K562 (cell line): ENCODE data around the gene MARCHF9. TPM values are rescaled to one million over a fixed set of nuclear protein-coding genes. Genes with fewer than 3 reads are reported as not detected.

Experiments used
- BACH1 ChIP-seq: fragments of 200-800 bp; sonication (Bioruptor generic); IDR thresholded peaks from 2 replicates; pipeline ENCODE4 v1.6.1; 2016; ENCODE audit warnings: missing genetic modification characterization, missing compliant biosample characterization
- CBX1 ChIP-seq: sonication (generic); IDR thresholded peaks from 2 replicates; pipeline ENCODE4 v1.6.1; 2016; ENCODE audit warnings: antibody characterized with exemption, low read depth, mild to moderate bottlenecking
- HNRNPLL ChIP-seq: fragments of 200-400 bp; formaldehyde crosslinking; IDR thresholded peaks from 2 replicates; pipeline ENCODE4 v1.6.1; 2017; ENCODE audit warnings: low read length, low read depth, mild to moderate bottlenecking; ENCODE audit not compliant: poor library complexity, severe bottlenecking
- HSF4 ChIP-seq: fragments of 250-450 bp; sonication (Bioruptor Pico); IDR thresholded peaks from 2 replicates; pipeline ENCODE4 v2.1.2; 2022; ENCODE audit warnings: mild to moderate bottlenecking, moderate library complexity, borderline replicate concordance
- IRF1 ChIP-seq: sonication (generic); formaldehyde crosslinking; IDR thresholded peaks from 2 replicates; pipeline ENCODE4 v1.8.0; 2022; ENCODE audit warnings: missing genetic modification reagents, mild to moderate bottlenecking, borderline replicate concordance
- KDM4B ChIP-seq, 2 experiments: fragments of 450-650 bp in 1 of 2; sonication (generic) in 1 of 2; IDR thresholded peaks; 2 replicates each; pipeline ENCODE4 v1.6.1; 2016 to 2017; ENCODE audit warnings: borderline replicate concordance in 2 of 2, antibody characterized with exemption in 1 of 2, low read depth in 1 of 2, mild to moderate bottlenecking in 1 of 2
- NR2F6 ChIP-seq: fragments of 450-650 bp; formaldehyde crosslinking; IDR thresholded peaks from 2 replicates; pipeline ENCODE4 v1.4.0; 2020; ENCODE audit warnings: mild to moderate bottlenecking
- POLR2A ChIP-seq: fragments of 450-650 bp; conservative IDR thresholded peaks from 2 replicates; pipeline ENCODE4 v1.6.1; 2016
- POLR2AphosphoS5 ChIP-seq: IDR thresholded peaks from 2 replicates; pipeline ENCODE4 v1.6.1; 2011; ENCODE audit warnings: mild to moderate bottlenecking, low read depth, low read length, moderate library complexity; ENCODE audit not compliant: control insufficient read depth, insufficient read depth
- POLR3A ChIP-seq: IDR thresholded peaks from 2 replicates; pipeline ENCODE4 v1.6.1; 2011; ENCODE audit warnings: borderline replicate concordance, mild to moderate bottlenecking, moderate library complexity; ENCODE audit not compliant: insufficient read length, insufficient read depth; ENCODE audit errors: extremely low read depth
- RBM39 ChIP-seq: fragments of 200-400 bp; formaldehyde crosslinking; optimal IDR thresholded peaks from 2 replicates; pipeline ENCODE3; 2018; ENCODE audit warnings: low read depth, low read length
- RERE ChIP-seq: sonication (generic); formaldehyde crosslinking; IDR thresholded peaks from 2 replicates; pipeline ENCODE4 v1.8.0; 2023; ENCODE audit warnings: missing genetic modification reagents, mild to moderate bottlenecking, borderline replicate concordance
- RNF2 ChIP-seq: sonication (generic); IDR thresholded peaks from 2 replicates; pipeline ENCODE4 v1.6.1; 2016
- SMARCB1 ChIP-seq: IDR thresholded peaks from 2 replicates; pipeline ENCODE4 v1.6.1; 2011; ENCODE audit warnings: improper control_type of control experiment, low read depth; ENCODE audit not compliant: insufficient read length
- STAT5A ChIP-seq: IDR thresholded peaks from 2 replicates; pipeline ENCODE4 v1.6.1; 2012; ENCODE audit warnings: low read length, inconsistent platforms, borderline replicate concordance
- TCF7L2 ChIP-seq: fragments of 150-350 bp; IDR thresholded peaks from 2 replicates; pipeline ENCODE4 v1.6.1; 2016; ENCODE audit warnings: low read depth, mild to moderate bottlenecking, low read length, moderate library complexity
- YBX1 ChIP-seq: fragments of 450-650 bp; IDR thresholded peaks from 2 replicates; pipeline ENCODE4 v1.7.1; 2016; ENCODE audit warnings: mild to moderate bottlenecking
- ZC3H11A ChIP-seq: IDR thresholded peaks from 2 replicates; pipeline ENCODE4 v1.6.1; 2012; ENCODE audit warnings: low read depth, low read length, improper control_type of control experiment
- ZFP91 ChIP-seq: sonication (generic); formaldehyde crosslinking; IDR thresholded peaks from 2 replicates; pipeline ENCODE4 v1.8.0; 2022; ENCODE audit warnings: mild to moderate bottlenecking, missing genetic modification reagents
- ZNF707 ChIP-seq: fragments of 250-450 bp; sonication (Bioruptor Pico); conservative IDR thresholded peaks from 2 replicates; pipeline ENCODE4 v1.8.0; 2022; ENCODE audit warnings: inconsistent platforms, mild to moderate bottlenecking, moderate library complexity
- polyA plus RNA-seq, 8 experiments: library from polyadenylated mRNA; depleted of rRNA in 4 of 8; stranded (reverse) in 5 of 8; unstranded in 3 of 8; fragments of >200 nt; fragmentation: Nextera tagmentation in 2 of 8; fragmentation: Illumina TruSeq in 1 of 8; extraction: Ambion mirVana in 2 of 8; extraction: Trizol in 1 of 8; gene quantifications; 2 replicates each; pipeline versions ENCODE4 v1.2.1 to v1.2.3, GENCODE V29; 2011 to 2014; ENCODE audit warnings: inconsistent platforms in 1 of 8, missing spikeins in 1 of 8
- total RNA-seq, 7 experiments: library from RNA; depleted of rRNA in 6 of 7; stranded (reverse); fragments of >200 nt in 6 of 7; fragmentation: Illumina TruSeq in 2 of 7; extraction: Trizol in 2 of 7; gene quantifications; 2 replicates each; pipeline versions ENCODE4 v1.2.1 to v1.2.3, GENCODE V29; 2011 to 2021; ENCODE audit warnings: low replicate concordance in 1 of 7

Gene MARCHF9
- total and polyA plus RNA-seq, 9 of the 15 experiments (the other 6 are each of a cell fraction or from before 2014, with no cell fraction given): 0.80 to 12.4 (median 6.2) TPM

GRCh38 chr12:57782608-57783465 lies 27.9 kb downstream of the MARCHF9 start, which contains the start of gene TSFM (continued):
- TF ChIP-seq RERE (CRISPR knock-in tag) (no peak), ZC3H11A (no peak), RNF2 (peak; percentile 78; the same call in 1 of the 2 replicates), BACH1 (tag) (no peak), RBM39 (no peak), STAT5A (peak; percentile 43; the same call in 1 of the 2 replicates), CBX1 (peak; percentile 76), ZNF707 (CRISPR knock-in tag) (no peak), KDM4B (IDR thresholded peaks at IDR 0.05; ENCODE audit: borderline replicate concordance in 2 of 2, low read depth in 1 of 2) (no peak; a peak in 1 of 4 replicates), POLR3A (no peak), ZFP91 (CRISPR knock-in tag) (peak; percentile 80; the same call in 1 of the 2 replicates), POLR2AphosphoS5 (peak; percentile 89), HNRNPLL (peak; percentile 66), TCF7L2 (no peak), SMARCB1 (no peak), YBX1 (no peak), POLR2A (peak; percentile 97), NR2F6 (CRISPR knock-in tag) (no peak), IRF1 (CRISPR knock-in tag) (no peak), HSF4 (CRISPR knock-in tag) (no peak)
